ENCODE results near the gene LRP2.

The LRP2 gene

DNA sequence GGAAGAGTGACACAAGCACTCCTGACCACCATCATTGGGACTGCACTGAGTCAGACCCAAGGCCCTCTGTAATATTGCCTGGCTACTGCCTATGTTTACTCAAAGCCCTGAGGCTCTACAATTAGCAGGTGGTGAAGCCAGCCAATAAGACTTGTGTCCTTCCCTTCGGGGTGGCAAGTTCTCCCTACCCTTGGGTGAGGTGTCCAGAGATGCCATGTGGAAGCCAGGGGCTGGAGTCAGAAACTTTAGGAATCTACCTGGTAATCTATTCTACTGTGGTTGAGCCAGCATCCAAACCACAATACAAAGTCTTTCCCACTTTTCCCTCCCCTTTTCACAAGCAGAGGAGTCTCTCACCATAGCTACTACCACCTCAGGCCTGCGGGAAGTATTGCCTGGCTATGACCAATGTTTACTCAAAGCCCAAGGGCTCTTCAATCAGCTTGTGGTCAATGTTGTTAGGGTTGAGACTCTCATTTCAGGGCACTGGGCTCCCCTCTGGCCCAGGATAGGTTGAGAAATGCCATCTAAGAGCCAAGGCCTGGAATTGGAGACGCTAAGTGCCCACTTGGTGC, 275.4 kb downstream of the LRP2 start:
- H3K4me1 ChIP-seq = no peaks in the 10 kb centered on the region
- TF ChIP-seq CTCF (IDR thresholded peaks at IDR 0.05) = no peak
- no peak overlapping the region for H3K4me3 ChIP-seq
- no peaks in the 10 kb centered on the region for H3K9me3 ChIP-seq
- H3K27me3 ChIP-seq = no peaks in the 10 kb centered on the region
- H3K27ac ChIP-seq = no peak overlapping the region
- DNase-seq = no peak
- intact Hi-C loops (cut with DNase I; ENCODE audit: low total_unique reads) = no loop called here
- H3K36me3 ChIP-seq = no peaks in the 10 kb centered on the region

DNA sequence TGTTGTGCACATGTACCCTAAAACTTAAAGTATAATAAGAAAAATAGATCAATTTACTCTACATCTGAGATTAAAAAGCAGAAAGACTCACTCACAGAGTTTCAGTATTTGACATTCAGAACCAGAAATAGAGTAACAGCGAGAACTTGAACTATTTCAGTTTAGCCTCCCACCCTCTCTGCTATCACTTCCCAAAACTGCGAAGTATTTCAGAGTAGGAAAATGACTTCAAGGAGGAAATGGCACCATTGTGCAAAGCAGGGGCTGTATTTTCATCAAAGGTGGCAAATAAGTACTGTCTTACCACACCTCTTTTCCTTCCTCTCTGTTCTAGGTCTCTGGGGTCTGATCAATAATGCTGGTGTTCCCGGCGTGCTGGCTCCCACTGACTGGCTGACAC, 279.3 kb downstream of the LRP2 start:
- Histone ChIP-seq H3K9me3 (no peaks in the 10 kb centered on the region), H3K4me3 (no peak overlapping the region), H3K36me3 (no peaks in the 10 kb centered on the region), H3K27me3 (no peaks in the 10 kb centered on the region), H3K27ac (no peak overlapping the region), H3K4me1 (no peaks in the 10 kb centered on the region)
- no peak for DNase-seq
- intact Hi-C loops (cut with DNase I; ENCODE audit: low total_unique reads) = no loop called here
- TF ChIP-seq CTCF (IDR thresholded peaks at IDR 0.05) = no peak

- TF ChIP-seq CTCF (IDR thresholded peaks at IDR 0.05) = no peak
- H3K27ac ChIP-seq = no peak overlapping the region
- DNase-seq = no peak
- H3K4me1 ChIP-seq = no peaks in the 10 kb centered on the region
- no peaks in the 10 kb centered on the region for H3K27me3 ChIP-seq
- no peaks in the 10 kb centered on the region for H3K9me3 ChIP-seq
- H3K4me3 ChIP-seq = no peak overlapping the region
- intact Hi-C loops (cut with DNase I; ENCODE audit: low total_unique reads) = no loop called here
- no peaks in the 10 kb centered on the region for H3K36me3 ChIP-seq
Measured at GRCh38 chr2:169081551-169081950, 280.8 kb downstream of the LRP2 start.

GRCh38 chr2:169080250-169081069, 281.9 kb downstream of the LRP2 start:
- DNase-seq = no peak
- intact Hi-C loops (cut with DNase I; ENCODE audit: low total_unique reads) = no loop called here
- Histone ChIP-seq H3K27me3 (no peaks in the 10 kb centered on the region), H3K36me3 (no peaks in the 10 kb centered on the region), H3K4me1 (no peaks in the 10 kb centered on the region), H3K4me3 (no peak overlapping the region), H3K9me3 (no peaks in the 10 kb centered on the region), H3K27ac (no peak overlapping the region)
- no peak for TF ChIP-seq CTCF (IDR thresholded peaks at IDR 0.05)

GRCh38 chr2:169077674-169078240, 284.6 kb downstream of the LRP2 start:
- no peaks in the 10 kb centered on the region for H3K9me3 ChIP-seq
- H3K27ac ChIP-seq = no peak overlapping the region
- H3K4me1 ChIP-seq = no peaks in the 10 kb centered on the region
- H3K4me3 ChIP-seq = no peak overlapping the region
- intact Hi-C loops (cut with DNase I; ENCODE audit: low total_unique reads) = no loop called here
- no peaks in the 10 kb centered on the region for H3K36me3 ChIP-seq
- no peak for TF ChIP-seq CTCF (IDR thresholded peaks at IDR 0.05)
- no peak for DNase-seq
- no peaks in the 10 kb centered on the region for H3K27me3 ChIP-seq
